Muscle layer of colon (tissue), 2 donors: Measurements from ENCODE around the gene SNAI3.

Experiments
- H3K27ac ChIP-seq: one replicate; pipeline ENCODE4 v1.7.0; 2013; ENCODE audit warnings: low read depth, mild to moderate bottlenecking, low read length, moderate library complexity
- H3K27me3 ChIP-seq, 2 donors: one replicate each; pipeline ENCODE4 v1.7.0; 2013; ENCODE audit warnings: low read length in 2 of 2, mild to moderate bottlenecking in 2 of 2; ENCODE audit not compliant: insufficient read depth in 2 of 2, control insufficient read depth in 1 of 2
- H3K36me3 ChIP-seq: one replicate; pipeline ENCODE4 v1.7.0; 2013; ENCODE audit warnings: mild to moderate bottlenecking, low read length; ENCODE audit not compliant: insufficient read depth
- H3K4me1 ChIP-seq: one replicate; pipeline ENCODE4 v1.7.0; 2013; ENCODE audit warnings: mild to moderate bottlenecking, low read length; ENCODE audit not compliant: insufficient read depth
- H3K4me3 ChIP-seq, 2 donors: one replicate each; pipeline ENCODE4 v1.7.0; 2013; ENCODE audit warnings: low read length in 2 of 2, low read depth in 1 of 2, mild to moderate bottlenecking in 1 of 2, moderate library complexity in 1 of 2
- H3K9ac ChIP-seq: one replicate; pipeline ENCODE4 v1.7.0; 2013; ENCODE audit warnings: low read length
- H3K9me3 ChIP-seq: one replicate; pipeline ENCODE4 v1.7.0; 2013; ENCODE audit warnings: mild to moderate bottlenecking, low read length
- donor health status: abdominal sarcoma.
- donor health status: Adenocarcinoma of cecum.

Gene SNAI3

DNA sequence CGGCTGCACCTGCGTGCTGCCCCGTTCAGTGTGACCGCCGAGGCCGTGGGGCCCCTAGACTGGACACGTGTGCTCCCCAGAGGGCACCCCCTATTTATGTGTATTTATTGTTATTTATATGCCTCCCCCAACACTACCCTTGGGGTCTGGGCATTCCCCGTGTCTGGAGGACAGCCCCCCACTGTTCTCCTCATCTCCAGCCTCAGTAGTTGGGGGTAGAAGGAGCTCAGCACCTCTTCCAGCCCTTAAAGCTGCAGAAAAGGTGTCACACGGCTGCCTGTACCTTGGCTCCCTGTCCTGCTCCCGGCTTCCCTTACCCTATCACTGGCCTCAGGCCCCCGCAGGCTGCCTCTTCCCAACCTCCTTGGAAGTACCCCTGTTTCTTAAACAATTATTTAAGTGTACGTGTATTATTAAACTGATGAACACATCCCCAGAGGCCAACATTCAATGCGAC is 46.2 kb downstream of the SNAI3 start:
- Histone ChIP-seq H3K27ac (no peak overlapping the region), H3K27me3 (peaks cover 15 to 49% of the 10 kb centered on the region in 2 donors), H3K9ac (no peak overlapping the region), H3K9me3 (no peaks in the 10 kb centered on the region), H3K36me3 (no peaks in the 10 kb centered on the region), H3K4me1 (no peaks in the 10 kb centered on the region), H3K4me3 (no peak overlapping the region)

DNA sequence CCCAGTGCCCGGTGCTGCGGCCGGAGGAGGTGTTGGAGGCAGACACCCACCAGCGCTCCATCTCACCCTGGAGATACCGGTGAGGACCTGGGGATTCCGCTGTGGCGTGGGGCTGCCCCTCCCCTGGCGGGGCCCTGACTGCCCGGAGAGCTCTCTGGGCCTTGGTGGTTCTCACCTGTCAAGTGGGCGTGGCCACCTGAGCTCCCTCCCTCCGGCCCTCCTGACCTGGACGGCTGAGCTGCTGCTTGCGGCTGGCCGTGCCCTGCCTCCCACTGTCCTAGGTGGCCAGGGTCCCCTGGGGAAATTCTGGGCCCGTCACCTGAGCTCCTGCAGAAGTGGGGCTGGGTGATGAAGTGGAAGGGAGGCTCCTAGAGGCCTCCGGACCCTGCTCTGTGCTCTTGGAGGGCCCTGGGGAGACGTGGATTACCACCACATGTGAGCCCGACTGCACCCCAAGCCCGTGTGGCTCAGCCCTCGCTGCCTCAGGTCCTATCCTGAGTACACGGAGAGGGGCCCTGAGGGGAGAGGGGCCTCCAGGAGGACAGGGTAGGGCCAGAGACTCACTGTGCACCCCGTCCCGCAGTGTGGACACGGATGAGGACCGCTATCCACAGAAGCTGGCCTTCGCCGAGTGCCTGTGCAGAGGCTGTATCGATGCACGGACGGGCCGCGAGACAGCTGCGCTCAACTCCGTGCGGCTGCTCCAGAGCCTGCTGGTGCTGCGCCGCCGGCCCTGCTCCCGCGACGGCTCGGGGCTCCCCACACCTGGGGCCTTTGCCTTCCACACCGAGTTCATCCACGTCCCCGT is 46.9 kb downstream of the SNAI3 start:
- H3K36me3 ChIP-seq: no peaks in the 10 kb centered on the region
- H3K9me3 ChIP-seq: no peaks in the 10 kb centered on the region
- peaks cover 15 to 55% of the 10 kb centered on the region in 2 donors for H3K27me3 ChIP-seq
- no peak overlapping the region for H3K4me3 ChIP-seq
- H3K9ac ChIP-seq: no peak overlapping the region
- no peaks in the 10 kb centered on the region for H3K4me1 ChIP-seq
- no peak overlapping the region for H3K27ac ChIP-seq

DNA sequence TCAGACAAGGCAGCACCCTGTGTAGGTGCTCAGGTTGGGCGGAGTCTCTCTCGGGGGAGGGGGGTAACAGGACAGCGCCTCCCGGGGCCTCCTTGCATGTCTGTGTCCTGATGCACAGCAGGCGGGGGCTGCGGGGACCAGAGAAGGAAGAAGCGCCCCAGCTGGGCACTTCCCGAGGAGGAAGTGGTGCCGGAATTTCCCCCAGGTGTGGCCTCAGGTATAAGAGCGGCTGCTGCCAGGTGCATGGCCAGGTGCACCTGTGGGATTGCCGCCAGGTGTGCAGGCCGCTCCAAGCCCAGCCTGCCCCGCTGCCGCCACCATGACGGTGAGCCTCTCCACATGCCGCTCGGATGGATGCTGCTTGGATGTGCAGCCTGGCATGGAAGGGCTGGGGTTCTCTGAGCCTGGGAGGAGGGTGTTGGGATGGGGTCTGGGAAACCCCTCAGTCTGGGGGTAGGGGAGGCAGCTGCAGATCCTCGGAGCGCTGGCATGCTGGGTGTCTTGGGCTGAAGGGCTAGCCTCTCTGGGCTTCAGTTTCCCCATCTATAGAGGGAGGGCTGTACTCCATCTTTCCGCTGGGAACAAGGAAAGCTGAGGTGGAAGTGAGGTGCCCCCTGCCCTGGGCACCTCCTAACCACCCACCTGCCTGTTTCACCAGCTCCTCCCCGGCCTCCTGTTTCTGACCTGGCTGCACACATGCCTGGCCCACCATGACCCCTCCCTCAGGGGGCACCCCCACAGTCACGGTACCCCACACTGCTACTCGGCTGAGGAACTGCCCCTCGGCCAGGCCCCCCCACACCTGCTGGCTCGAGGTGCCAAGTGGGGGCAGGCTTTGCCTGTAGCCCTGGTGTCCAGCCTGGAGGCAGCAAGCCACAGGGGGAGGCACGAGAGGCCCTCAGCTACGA is 47.7 kb downstream of the SNAI3 start, which contains the start of gene IL17C:
IL17C (plus strand) TSS at position 250 of the 908 bp plus-strand sequence; CDS start at position 320, 70 bp downstream.
- Histone ChIP-seq H3K36me3 (no peaks in the 10 kb centered on the region), H3K27me3 (peaks cover 15 to 63% of the 10 kb centered on the region in 2 donors), H3K4me3 (no peak within 1 kb of the TSS), H3K9ac (no peak within 1 kb of the TSS), H3K9me3 (no peaks in the 10 kb centered on the region), H3K4me1 (no peaks in the 10 kb centered on the region), H3K27ac (no peak within 1 kb of the TSS)

DNA sequence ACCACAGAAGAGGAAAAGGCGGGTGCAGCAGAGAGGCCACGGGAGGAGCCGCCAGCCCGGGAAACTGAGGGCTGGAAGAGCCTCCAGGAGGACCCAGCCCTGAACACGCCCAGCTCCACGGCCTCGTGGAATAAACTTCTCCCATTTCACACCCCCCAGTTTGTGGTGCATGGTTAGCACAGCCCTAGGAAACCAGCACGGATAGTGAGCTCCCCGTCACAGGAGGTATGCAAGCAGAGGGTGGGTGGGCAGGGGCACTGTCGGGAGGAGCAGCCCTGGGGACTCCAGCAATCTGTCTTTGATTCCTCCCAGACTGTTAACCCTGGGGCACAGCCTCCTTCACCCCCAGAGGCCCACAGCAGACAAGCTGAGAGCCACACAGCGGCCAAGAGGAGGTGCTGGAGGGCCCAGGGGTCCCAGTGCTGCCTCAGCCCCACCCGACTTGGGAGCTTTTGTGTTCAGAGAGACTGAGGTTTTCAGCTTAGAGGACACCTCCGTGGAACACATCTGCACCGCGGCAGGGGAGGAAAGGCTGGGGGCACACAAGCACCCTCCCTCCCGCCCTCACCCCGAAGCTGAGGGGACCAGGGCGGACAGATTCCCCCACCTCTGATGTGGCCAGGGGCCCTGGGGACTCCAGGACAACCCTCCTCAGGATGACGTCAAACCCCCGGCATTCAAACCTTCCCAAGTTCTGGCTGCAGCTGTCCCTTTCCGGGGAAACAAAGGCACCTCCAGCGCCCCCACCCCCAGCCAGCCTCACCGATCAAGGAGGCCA is 49.6 kb downstream of the SNAI3 start:
- Histone ChIP-seq H3K9ac (no peak overlapping the region), H3K36me3 (no peaks in the 10 kb centered on the region), H3K27ac (no peak overlapping the region), H3K27me3 (peaks cover 15 to 63% of the 10 kb centered on the region in 2 donors), H3K4me3 (no peak overlapping the region), H3K4me1 (no peaks in the 10 kb centered on the region), H3K9me3 (no peaks in the 10 kb centered on the region)

DNA sequence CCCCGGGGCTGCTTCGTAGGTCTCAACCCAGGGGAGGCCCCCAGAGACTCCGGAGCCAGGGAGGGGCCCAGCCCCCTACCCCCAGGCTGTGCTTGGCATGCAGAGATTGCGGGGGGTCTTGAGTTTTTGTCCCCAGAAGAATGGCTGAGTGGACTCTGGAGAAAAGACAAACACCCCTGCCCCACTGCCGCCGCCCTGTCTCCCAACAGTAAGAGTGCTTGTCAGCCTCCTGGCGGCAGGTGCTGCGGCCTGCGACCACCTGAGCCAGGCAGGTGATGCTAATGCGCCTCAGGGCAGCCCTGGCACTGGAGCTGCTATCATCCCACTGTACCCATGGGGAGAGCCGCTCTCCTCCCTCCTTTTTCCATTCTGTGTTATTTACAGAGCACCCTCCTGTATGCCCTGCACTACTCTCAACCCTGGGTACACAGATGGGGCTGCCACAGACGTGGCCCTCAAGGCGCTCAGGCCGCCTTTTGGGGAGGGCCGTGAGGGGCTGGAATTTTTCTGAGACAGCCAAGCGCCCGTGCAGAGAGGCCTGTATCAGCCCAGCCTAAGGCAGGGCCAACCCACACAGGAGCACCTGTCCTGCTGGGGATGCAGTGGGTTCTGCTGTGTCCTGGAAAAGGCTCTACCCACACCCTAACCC is 50.5 kb downstream of the SNAI3 start:
- no peak overlapping the region for H3K9ac ChIP-seq
- H3K4me3 ChIP-seq: no peak overlapping the region
- no peaks in the 10 kb centered on the region for H3K36me3 ChIP-seq
- no peak overlapping the region for H3K27ac ChIP-seq
- no peaks in the 10 kb centered on the region for H3K9me3 ChIP-seq
- peaks cover 15 to 60% of the 10 kb centered on the region in 2 donors for H3K27me3 ChIP-seq
- H3K4me1 ChIP-seq: no peaks in the 10 kb centered on the region

GRCh38 chr16:88634994-88635670 is 51.2 kb downstream of the SNAI3 start:
- Histone ChIP-seq H3K4me1 (no peaks in the 10 kb centered on the region), H3K27ac (no peak overlapping the region), H3K9ac (no peak overlapping the region), H3K27me3 (peaks cover 15 to 54% of the 10 kb centered on the region in 2 donors), H3K4me3 (no peak overlapping the region), H3K36me3 (no peaks in the 10 kb centered on the region), H3K9me3 (no peaks in the 10 kb centered on the region)

GRCh38 chr16:88634141-88634993 is 51.9 kb downstream of the SNAI3 start:
- H3K27me3 ChIP-seq: peaks cover 12 to 46% of the 10 kb centered on the region in 2 donors
- no peak overlapping the region for H3K27ac ChIP-seq
- H3K36me3 ChIP-seq: peaks cover 4% of the 10 kb centered on the region
- H3K9me3 ChIP-seq: no peaks in the 10 kb centered on the region
- H3K4me1 ChIP-seq: no peaks in the 10 kb centered on the region
- no peak overlapping the region for H3K9ac ChIP-seq
- H3K4me3 ChIP-seq: no peak overlapping the region

- no peak overlapping the region for H3K9ac ChIP-seq
- H3K27me3 ChIP-seq: peaks cover 5 to 39% of the 10 kb centered on the region in 2 donors
- H3K4me3 ChIP-seq: no peak overlapping the region
- H3K27ac ChIP-seq: no peak overlapping the region
- H3K9me3 ChIP-seq: no peaks in the 10 kb centered on the region
- peaks cover 4% of the 10 kb centered on the region for H3K36me3 ChIP-seq
- no peaks in the 10 kb centered on the region for H3K4me1 ChIP-seq
Measured at GRCh38 chr16:88633684-88634140, 52.6 kb downstream of the SNAI3 start.

- H3K4me1 ChIP-seq: no peaks in the 10 kb centered on the region
- no peak overlapping the region for H3K4me3 ChIP-seq
- no peak overlapping the region for H3K27ac ChIP-seq
- H3K36me3 ChIP-seq: peaks cover 16% of the 10 kb centered on the region
- no peaks in the 10 kb centered on the region for H3K9me3 ChIP-seq
- H3K9ac ChIP-seq: no peak overlapping the region
- H3K27me3 ChIP-seq: peaks cover 0 to 28% of the 10 kb centered on the region in 2 donors
Measured at GRCh38 chr16:88632587-88632930, 53.7 kb downstream of the SNAI3 start.
